Endothelial cell of umbilical vein (primary cell): ENCODE results near the gene DSCAML1. TPM values are rescaled to one million over a fixed set of nuclear protein-coding genes. Genes with fewer than 3 reads are reported as not detected.

Experiments
- BruUV-seq: library from RNA; stranded (reverse); fragments of 400-500 nt; replicated peaks from 2 replicates; lab custom pipeline; 2021; lab: Mats Ljungman, UMichigan
- CTCF ChIA-PET: fragments of 300-600, 350-600 bp; sonication (Branson Sonifier 250); formaldehyde crosslinking; loops from one replicate; lab custom pipeline; 2021; ENCODE audit warnings: antibody characterized with exemption, inconsistent platforms; lab: Charles Lee
- POLR2A ChIA-PET: fragments of 300-600, 350-600 bp; sonication (Branson Sonifier 250); formaldehyde crosslinking; loops from one replicate; lab custom pipeline; 2021; ENCODE audit warnings: antibody characterized with exemption, inconsistent platforms; lab: Charles Lee
- DNase-seq: peaks from one replicate; pipeline ENCODE4 v3.0.0-alpha.2; 2011; ENCODE audit warnings: low read depth, low spot score
- FAIRE-seq: peaks from 2 replicates; lab custom pipeline; 2011; peaks lifted over from hg19 to GRCh38; lab: Jason Lieb, UNC
- H2AFZ ChIP-seq: 2 replicates; pipeline ENCODE4 v1.6.0; 2012; ENCODE audit warnings: low read depth, low read length, control low read depth, inconsistent platforms
- H3K27ac ChIP-seq: 2 replicates; pipeline ENCODE4 v1.5.1; 2011; ENCODE audit warnings: low read depth, mild to moderate bottlenecking, control low read depth, low read length, moderate library complexity; ENCODE audit not compliant: insufficient read depth
- H3K27me3 ChIP-seq, 2 experiments: 2 replicates each; pipeline versions ENCODE4 v1.6.0 to v1.6.1; 2011; ENCODE audit warnings: low read length in 2 of 2, mixed read lengths in 1 of 2; ENCODE audit not compliant: control insufficient read depth in 2 of 2, insufficient read depth in 2 of 2
- H3K36me3 ChIP-seq, 2 experiments: 2 replicates in 1 of 2; 3 replicates in 1 of 2; pipeline ENCODE4 v1.5.1; 2011; ENCODE audit warnings: low read length in 2 of 2, mild to moderate bottlenecking in 1 of 2, moderate library complexity in 1 of 2; ENCODE audit not compliant: control insufficient read depth in 2 of 2, insufficient read depth in 2 of 2; ENCODE audit errors: extremely low read depth in 1 of 2
- H3K4me1 ChIP-seq: 3 replicates; pipeline ENCODE4 v1.5.1; 2011; ENCODE audit warnings: mild to moderate bottlenecking, low read length; ENCODE audit not compliant: control insufficient read depth, insufficient read depth; ENCODE audit errors: extremely low read depth
- H3K4me2 ChIP-seq: 2 replicates; pipeline ENCODE4 v1.6.1; 2011; ENCODE audit warnings: low read length, control low read depth, mixed read lengths; ENCODE audit not compliant: insufficient read depth
- H3K4me3 ChIP-seq, 3 experiments: fragments of 200-600 bp in 1 of 3; sonication (generic), shearing (Covaris generic) in 1 of 3; replicated peaks in 1 of 3; 2 replicates each; pipeline ENCODE4 v1.5.1; 2011 to 2016; ENCODE audit warnings: control low read depth in 3 of 3, low read length in 3 of 3, mild to moderate bottlenecking in 2 of 3, inconsistent platforms in 1 of 3, low read depth in 1 of 3, moderate library complexity in 1 of 3; ENCODE audit not compliant: insufficient read depth in 1 of 3
- H3K79me2 ChIP-seq: 2 replicates; pipeline ENCODE4 v1.6.0; 2012; ENCODE audit warnings: low read length, inconsistent platforms; ENCODE audit not compliant: control insufficient read depth, insufficient read depth
- H3K9ac ChIP-seq: replicated peaks from 2 replicates; pipeline ENCODE3; 2011; ENCODE audit warnings: low read length, control low read depth; ENCODE audit not compliant: insufficient read depth; ENCODE audit errors: extremely low read depth
- H3K9me1 ChIP-seq: replicated peaks from 3 replicates; pipeline ENCODE4 v1.6.0; 2011; ENCODE audit warnings: mild to moderate bottlenecking, low read length; ENCODE audit not compliant: control insufficient read depth, insufficient read depth; ENCODE audit errors: extremely low read depth
- H3K9me3 ChIP-seq: replicated peaks from 2 replicates; pipeline ENCODE4 v1.5.1; 2012; ENCODE audit warnings: low read length, inconsistent platforms; ENCODE audit not compliant: control insufficient read depth, insufficient read depth
- H4K20me1 ChIP-seq: replicated peaks from 2 replicates; pipeline ENCODE3; 2011; ENCODE audit warnings: mild to moderate bottlenecking, low read length; ENCODE audit not compliant: control insufficient read depth, insufficient read depth; ENCODE audit errors: extremely low read depth
- EZH2 ChIP-seq: IDR thresholded peaks from 2 replicates; pipeline ENCODE4 v1.6.1; 2012; ENCODE audit warnings: borderline replicate concordance, low read depth, mild to moderate bottlenecking, moderate library complexity, low read length, inconsistent platforms; ENCODE audit not compliant: severe bottlenecking
- FOS ChIP-seq: IDR thresholded peaks from 2 replicates; pipeline ENCODE4 v1.6.1; 2011; ENCODE audit warnings: mild to moderate bottlenecking, low read length, moderate library complexity, borderline replicate concordance; ENCODE audit not compliant: insufficient read depth
- GATA2 ChIP-seq: IDR thresholded peaks from 2 replicates; pipeline ENCODE4 v1.7.0; 2011; ENCODE audit warnings: low read depth, mild to moderate bottlenecking, moderate library complexity, mixed read lengths, low read length; ENCODE audit not compliant: insufficient read length, insufficient read depth
- JUN ChIP-seq: IDR thresholded peaks from 2 replicates; pipeline ENCODE4 v1.6.1; 2011; ENCODE audit warnings: borderline replicate concordance, low read depth; ENCODE audit not compliant: insufficient read length, insufficient read depth
- MYC ChIP-seq: IDR thresholded peaks from one replicate; pipeline ENCODE4 v1.6.1; 2011; ENCODE audit warnings: mild to moderate bottlenecking, low read depth, low read length
- POLR2A ChIP-seq: IDR thresholded peaks from 2 replicates; pipeline ENCODE4 v1.6.1; 2012; ENCODE audit warnings: low read depth, mild to moderate bottlenecking, control low read depth, low read length
- POLR2AphosphoS5 ChIP-seq: IDR thresholded peaks from 2 replicates; pipeline ENCODE4 v1.6.1; 2012; ENCODE audit warnings: low read depth, mild to moderate bottlenecking, control low read depth, low read length, moderate library complexity; ENCODE audit not compliant: insufficient read depth
- dilution Hi-C: fragments of 300-500 bp; cut with MboI; formaldehyde crosslinking; loops from one replicate; pipeline ENCODE4 v1.15.0; 2019; ENCODE audit warnings: low sequenced_read_pairs; ENCODE audit not compliant: extremely low pct_ligation_motif_present
- intact Hi-C: fragments of 100-400 bp; cut with micrococcal nuclease; formaldehyde crosslinking; loops from one replicate; pipeline ENCODE4 v1.10.0; 2022
- polyA plus RNA-seq, 4 experiments: library from polyadenylated mRNA; depleted of rRNA in 3 of 4; stranded (reverse) in 3 of 4; unstranded in 1 of 4; fragments of >200 nt; gene quantifications; 2 replicates each; pipeline versions ENCODE4 v1.2.1 to v1.2.3, GENCODE V29; 2011 to 2012; ENCODE audit warnings: missing spikeins in 1 of 4
- total RNA-seq: library from RNA; stranded (reverse); gene quantifications from 2 replicates; pipeline ENCODE4 v1.2.3, GENCODE V29; 2021
- TF ChIP-seq, protein P1 (sequence below): IDR thresholded peaks from 2 replicates; pipeline ENCODE4 v1.6.1; 2011; ENCODE audit not compliant: insufficient read depth, insufficient read length
- TF ChIP-seq, protein P2 (sequence below), 2 donors: IDR thresholded peaks; 1 replicate in 1 of 2; 2 replicates in 1 of 2; pipeline ENCODE4 v1.5.1; 2011; ENCODE audit warnings: low read length in 2 of 2, mild to moderate bottlenecking in 2 of 2, moderate library complexity in 2 of 2, control low read depth in 1 of 2, inconsistent platforms in 1 of 2, low read depth in 1 of 2; ENCODE audit not compliant: insufficient read depth in 1 of 2; ENCODE audit errors: extremely low read depth in 1 of 2

DSCAML1 gene
- total and polyA plus RNA-seq, 2 donors (not counting 3 experiments of a cell fraction or from before 2014, with no cell fraction given), result not detected

DNA sequence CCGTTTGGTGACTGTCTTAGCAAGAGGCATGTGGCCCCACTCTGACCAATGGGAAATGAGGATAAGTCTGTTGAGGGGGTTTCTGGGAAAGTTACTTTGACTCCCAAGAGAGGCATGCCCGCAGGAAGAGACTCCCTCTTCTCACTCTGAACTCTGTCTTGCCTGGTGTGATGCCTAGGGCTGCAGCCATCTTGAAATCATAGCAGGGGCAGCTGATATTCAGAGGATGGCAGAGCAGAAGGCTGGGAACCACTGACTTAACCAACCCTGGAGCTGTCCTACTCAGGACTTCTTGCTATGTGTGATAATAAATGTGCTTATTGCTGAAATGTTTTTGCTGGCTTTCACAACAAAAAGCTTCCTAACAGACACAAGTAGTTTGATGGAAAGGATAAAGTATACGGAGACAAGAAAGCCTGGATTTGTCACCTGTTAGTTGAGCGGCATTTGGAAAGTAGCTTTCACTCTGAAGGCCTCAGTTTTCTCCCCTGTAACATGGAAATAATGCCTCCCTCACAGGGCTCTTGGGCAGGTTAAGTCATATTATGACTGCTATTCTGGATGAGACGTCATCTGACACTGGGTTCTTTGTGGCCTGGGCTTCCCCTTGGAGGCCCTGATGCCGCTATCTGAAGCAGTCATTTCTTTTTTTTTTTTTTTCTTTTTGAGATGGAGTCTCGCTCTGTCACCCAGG is 340.8 kb downstream of the DSCAML1 start:
- dilution Hi-C loops, result no loop called here
- no peaks in the 10 kb centered on the region for H4K20me1 ChIP-seq
- H3K27ac ChIP-seq, result no peak overlapping the region
- BruUV-seq, result no TSS peak
- FAIRE-seq (no peak), DNase-seq (no peak)
- H3K4me3 ChIP-seq, result no peak overlapping the region
- H3K27me3 ChIP-seq, result peaks cover 2 to 4% of the 10 kb centered on the region in 2 experiments
- no peaks in the 10 kb centered on the region for H3K9me3 ChIP-seq
- intact Hi-C loops, result no loop called here
- no peak overlapping the region for H2AFZ ChIP-seq
- TF ChIP-seq FOS (no peak), POLR2AphosphoS5 (no peak), GATA2 (no peak), JUN (no peak), EZH2 (no peak), POLR2A (no peak), MYC (no peak)
- TF ChIP-seq, protein P1, sequence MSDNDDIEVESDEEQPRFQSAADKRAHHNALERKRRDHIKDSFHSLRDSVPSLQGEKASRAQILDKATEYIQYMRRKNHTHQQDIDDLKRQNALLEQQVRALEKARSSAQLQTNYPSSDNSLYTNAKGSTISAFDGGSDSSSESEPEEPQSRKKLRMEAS, result no peak
- TF ChIP-seq, protein P2, sequence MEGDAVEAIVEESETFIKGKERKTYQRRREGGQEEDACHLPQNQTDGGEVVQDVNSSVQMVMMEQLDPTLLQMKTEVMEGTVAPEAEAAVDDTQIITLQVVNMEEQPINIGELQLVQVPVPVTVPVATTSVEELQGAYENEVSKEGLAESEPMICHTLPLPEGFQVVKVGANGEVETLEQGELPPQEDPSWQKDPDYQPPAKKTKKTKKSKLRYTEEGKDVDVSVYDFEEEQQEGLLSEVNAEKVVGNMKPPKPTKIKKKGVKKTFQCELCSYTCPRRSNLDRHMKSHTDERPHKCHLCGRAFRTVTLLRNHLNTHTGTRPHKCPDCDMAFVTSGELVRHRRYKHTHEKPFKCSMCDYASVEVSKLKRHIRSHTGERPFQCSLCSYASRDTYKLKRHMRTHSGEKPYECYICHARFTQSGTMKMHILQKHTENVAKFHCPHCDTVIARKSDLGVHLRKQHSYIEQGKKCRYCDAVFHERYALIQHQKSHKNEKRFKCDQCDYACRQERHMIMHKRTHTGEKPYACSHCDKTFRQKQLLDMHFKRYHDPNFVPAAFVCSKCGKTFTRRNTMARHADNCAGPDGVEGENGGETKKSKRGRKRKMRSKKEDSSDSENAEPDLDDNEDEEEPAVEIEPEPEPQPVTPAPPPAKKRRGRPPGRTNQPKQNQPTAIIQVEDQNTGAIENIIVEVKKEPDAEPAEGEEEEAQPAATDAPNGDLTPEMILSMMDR (IDR thresholded peaks at IDR 0.05; ENCODE audit: extremely low read depth in 1 of 2, insufficient read depth in 1 of 2, low read depth in 1 of 2, low read length in 2 of 2), result no peak
- CTCF ChIA-PET, result interaction anchor here (4.3 kb wide), 1 partner anchor 30 kb away, joined by 14 read pairs; no protein-coding TSS in a partner anchor
- no peak overlapping the region for H3K9ac ChIP-seq
- POLR2A ChIA-PET, result no interaction called here
- no peak overlapping the region for H3K4me2 ChIP-seq
- no peaks in the 10 kb centered on the region for H3K79me2 ChIP-seq
- H3K36me3 ChIP-seq, result no peaks in the 10 kb centered on the region
- H3K9me1 ChIP-seq, result no peaks in the 10 kb centered on the region
- no peaks in the 10 kb centered on the region for H3K4me1 ChIP-seq
